ENCODE results near the gene TP53RK. TPM values are rescaled to one million over a fixed set of nuclear protein-coding genes. Genes with fewer than 3 reads are reported as not detected.

Gene TP53RK
- polyA plus RNA-seq, 1 donor from 2014 or later = 22.7 TPM

GRCh38 chr20:46665602-46666001, 23.6 kb downstream of the TP53RK start:
- Histone ChIP-seq H3K4me2 (ENCODE audit: low read length) (no peak overlapping the region), H3K4me3 (ENCODE audit: low read length) (no peak overlapping the region), H3K27me3 (ENCODE audit: insufficient read depth, low read depth, low read length) (no peaks in the 10 kb centered on the region), H3K36me3 (ENCODE audit: insufficient read depth, low read length) (no peaks in the 10 kb centered on the region), H3K79me2 (replicated peaks; ENCODE audit: insufficient read depth, low read length) (no peaks in the 10 kb centered on the region), H4K20me1 (ENCODE audit: insufficient read depth) (no peaks in the 10 kb centered on the region), H3K27ac (ENCODE audit: low read length) (no peak overlapping the region), H3F3A (ENCODE audit: insufficient read depth, low read length, poor library complexity, severe bottlenecking) (no peaks in the 10 kb centered on the region), H3K9me3 (ENCODE audit: low read length) (peaks cover 7% of the 10 kb centered on the region), H3K9ac (ENCODE audit: low read length) (no peak overlapping the region), H2AFZ (ENCODE audit: low read depth, low read length) (no peak overlapping the region), H3K9me2 (ENCODE audit: insufficient read depth, low read length) (no peaks in the 10 kb centered on the region)
- no peak for TF ChIP-seq RAD21 (conservative IDR thresholded peaks at IDR 0.05)
- TF ChIP-seq, protein P1, sequence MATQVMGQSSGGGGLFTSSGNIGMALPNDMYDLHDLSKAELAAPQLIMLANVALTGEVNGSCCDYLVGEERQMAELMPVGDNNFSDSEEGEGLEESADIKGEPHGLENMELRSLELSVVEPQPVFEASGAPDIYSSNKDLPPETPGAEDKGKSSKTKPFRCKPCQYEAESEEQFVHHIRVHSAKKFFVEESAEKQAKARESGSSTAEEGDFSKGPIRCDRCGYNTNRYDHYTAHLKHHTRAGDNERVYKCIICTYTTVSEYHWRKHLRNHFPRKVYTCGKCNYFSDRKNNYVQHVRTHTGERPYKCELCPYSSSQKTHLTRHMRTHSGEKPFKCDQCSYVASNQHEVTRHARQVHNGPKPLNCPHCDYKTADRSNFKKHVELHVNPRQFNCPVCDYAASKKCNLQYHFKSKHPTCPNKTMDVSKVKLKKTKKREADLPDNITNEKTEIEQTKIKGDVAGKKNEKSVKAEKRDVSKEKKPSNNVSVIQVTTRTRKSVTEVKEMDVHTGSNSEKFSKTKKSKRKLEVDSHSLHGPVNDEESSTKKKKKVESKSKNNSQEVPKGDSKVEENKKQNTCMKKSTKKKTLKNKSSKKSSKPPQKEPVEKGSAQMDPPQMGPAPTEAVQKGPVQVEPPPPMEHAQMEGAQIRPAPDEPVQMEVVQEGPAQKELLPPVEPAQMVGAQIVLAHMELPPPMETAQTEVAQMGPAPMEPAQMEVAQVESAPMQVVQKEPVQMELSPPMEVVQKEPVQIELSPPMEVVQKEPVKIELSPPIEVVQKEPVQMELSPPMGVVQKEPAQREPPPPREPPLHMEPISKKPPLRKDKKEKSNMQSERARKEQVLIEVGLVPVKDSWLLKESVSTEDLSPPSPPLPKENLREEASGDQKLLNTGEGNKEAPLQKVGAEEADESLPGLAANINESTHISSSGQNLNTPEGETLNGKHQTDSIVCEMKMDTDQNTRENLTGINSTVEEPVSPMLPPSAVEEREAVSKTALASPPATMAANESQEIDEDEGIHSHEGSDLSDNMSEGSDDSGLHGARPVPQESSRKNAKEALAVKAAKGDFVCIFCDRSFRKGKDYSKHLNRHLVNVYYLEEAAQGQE (IDR thresholded peaks at IDR 0.05; ENCODE audit: borderline replicate concordance) = no peak

GRCh38 chr20:46663531-46663930, 25.7 kb downstream of the TP53RK start:
- Histone ChIP-seq H3K9me2 (ENCODE audit: insufficient read depth, low read length) (no peaks in the 10 kb centered on the region), H3K4me2 (ENCODE audit: low read length) (no peak overlapping the region), H3K9ac (ENCODE audit: low read length) (no peak overlapping the region), H4K20me1 (ENCODE audit: insufficient read depth) (no peaks in the 10 kb centered on the region), H3K36me3 (ENCODE audit: insufficient read depth, low read length) (peaks cover 3% of the 10 kb centered on the region), H3K27ac (ENCODE audit: low read length) (no peak overlapping the region), H3K9me3 (ENCODE audit: low read length) (peaks cover 6% of the 10 kb centered on the region), H3F3A (ENCODE audit: insufficient read depth, low read length, poor library complexity, severe bottlenecking) (no peaks in the 10 kb centered on the region), H3K27me3 (ENCODE audit: insufficient read depth, low read depth, low read length) (no peaks in the 10 kb centered on the region), H3K79me2 (replicated peaks; ENCODE audit: insufficient read depth, low read length) (no peaks in the 10 kb centered on the region), H2AFZ (ENCODE audit: low read depth, low read length) (no peak overlapping the region), H3K4me3 (ENCODE audit: low read length) (no peak overlapping the region)
- no peak for TF ChIP-seq POLR2AphosphoS5 (IDR thresholded peaks at IDR 0.05)
- TF ChIP-seq MXI1 (conservative IDR thresholded peaks at IDR 0.05; ENCODE audit: poor library complexity, severe bottlenecking) = no peak
- no peak for TF ChIP-seq RAD21 (conservative IDR thresholded peaks at IDR 0.05)
- no peak for TF ChIP-seq EZH2 (IDR thresholded peaks at IDR 0.05; ENCODE audit: borderline replicate concordance, insufficient read depth, low read length, poor library complexity, severe bottlenecking)
- no peak for TF ChIP-seq EP300 (conservative IDR thresholded peaks at IDR 0.05; ENCODE audit: poor library complexity, severe bottlenecking)
- TF ChIP-seq, protein P2, sequence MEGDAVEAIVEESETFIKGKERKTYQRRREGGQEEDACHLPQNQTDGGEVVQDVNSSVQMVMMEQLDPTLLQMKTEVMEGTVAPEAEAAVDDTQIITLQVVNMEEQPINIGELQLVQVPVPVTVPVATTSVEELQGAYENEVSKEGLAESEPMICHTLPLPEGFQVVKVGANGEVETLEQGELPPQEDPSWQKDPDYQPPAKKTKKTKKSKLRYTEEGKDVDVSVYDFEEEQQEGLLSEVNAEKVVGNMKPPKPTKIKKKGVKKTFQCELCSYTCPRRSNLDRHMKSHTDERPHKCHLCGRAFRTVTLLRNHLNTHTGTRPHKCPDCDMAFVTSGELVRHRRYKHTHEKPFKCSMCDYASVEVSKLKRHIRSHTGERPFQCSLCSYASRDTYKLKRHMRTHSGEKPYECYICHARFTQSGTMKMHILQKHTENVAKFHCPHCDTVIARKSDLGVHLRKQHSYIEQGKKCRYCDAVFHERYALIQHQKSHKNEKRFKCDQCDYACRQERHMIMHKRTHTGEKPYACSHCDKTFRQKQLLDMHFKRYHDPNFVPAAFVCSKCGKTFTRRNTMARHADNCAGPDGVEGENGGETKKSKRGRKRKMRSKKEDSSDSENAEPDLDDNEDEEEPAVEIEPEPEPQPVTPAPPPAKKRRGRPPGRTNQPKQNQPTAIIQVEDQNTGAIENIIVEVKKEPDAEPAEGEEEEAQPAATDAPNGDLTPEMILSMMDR (IDR thresholded peaks at IDR 0.05; ENCODE audit: poor library complexity, severe bottlenecking) = no peak
- no peak for TF ChIP-seq SMC3 (conservative IDR thresholded peaks at IDR 0.05; ENCODE audit: poor library complexity)
- TF ChIP-seq TAF1 (IDR thresholded peaks at IDR 0.05; ENCODE audit: low read depth) = no peak
- TF ChIP-seq, protein P1 (IDR thresholded peaks at IDR 0.05; ENCODE audit: borderline replicate concordance) = no peak
